Mesenchymal stem cell (in vitro differentiated cells and primary cell): ENCODE results near the gene CDH18.

Experiments
- DNase-seq: peaks from one replicate; pipeline ENCODE4 v3.0.0-alpha.2; 2013
- H2AFZ ChIP-seq: one replicate; pipeline ENCODE4 v1.6.1; 2013; ENCODE audit warnings: low read depth, mild to moderate bottlenecking, control low read depth, inconsistent platforms, low read length, moderate library complexity
- H2AK5ac ChIP-seq: 2 replicates; pipeline ENCODE4 v1.6.1; 2013; ENCODE audit warnings: low read length, moderate library complexity, mild to moderate bottlenecking, inconsistent platforms; ENCODE audit not compliant: severe bottlenecking
- H2BK120ac ChIP-seq: one replicate; pipeline ENCODE4 v1.6.1; 2013; ENCODE audit warnings: low read depth, mild to moderate bottlenecking, inconsistent platforms, low read length, moderate library complexity
- H2BK12ac ChIP-seq, 2 experiments: one replicate each; pipeline ENCODE4 v1.6.1; 2013; ENCODE audit warnings: inconsistent platforms in 2 of 2, low read length in 2 of 2, mild to moderate bottlenecking in 2 of 2, moderate library complexity in 2 of 2, control low read depth in 1 of 2
- H2BK15ac ChIP-seq: one replicate; pipeline ENCODE4 v1.6.1; 2013; ENCODE audit warnings: mild to moderate bottlenecking, low read depth, inconsistent platforms; ENCODE audit not compliant: poor library complexity, severe bottlenecking
- H2BK5ac ChIP-seq: 2 replicates; pipeline ENCODE4 v1.6.1; 2013; ENCODE audit warnings: low read depth, mild to moderate bottlenecking, low read length, control low read depth, inconsistent platforms; ENCODE audit not compliant: poor library complexity, severe bottlenecking
- H3K14ac ChIP-seq, 2 experiments: one replicate each; pipeline ENCODE4 v1.6.1; 2013; ENCODE audit warnings: inconsistent platforms in 2 of 2, low read length in 2 of 2, control low read depth in 1 of 2, mild to moderate bottlenecking in 1 of 2, moderate library complexity in 1 of 2
- H3K18ac ChIP-seq, 2 experiments: one replicate each; pipeline ENCODE4 v1.6.1; 2013; ENCODE audit warnings: inconsistent platforms in 2 of 2, low read length in 2 of 2, control low read depth in 1 of 2, low read depth in 1 of 2, mild to moderate bottlenecking in 1 of 2
- H3K23ac ChIP-seq, 2 experiments: one replicate each; pipeline ENCODE4 v1.6.1; 2013; ENCODE audit warnings: inconsistent platforms in 2 of 2, low read length in 2 of 2, mild to moderate bottlenecking in 2 of 2, moderate library complexity in 2 of 2, control low read depth in 1 of 2
- H3K27ac ChIP-seq: 2 replicates; pipeline ENCODE4 v1.5.1; 2013; ENCODE audit warnings: mild to moderate bottlenecking, moderate library complexity, low read length, control low read depth, inconsistent platforms; ENCODE audit not compliant: poor library complexity, severe bottlenecking
- H3K27me3 ChIP-seq, 2 experiments: 2 replicates each; pipeline versions ENCODE4 v1.6.1 to v1.7.0; 2013; ENCODE audit warnings: low read length in 2 of 2, mild to moderate bottlenecking in 2 of 2, moderate library complexity in 2 of 2, control low read depth in 1 of 2, inconsistent platforms in 1 of 2; ENCODE audit not compliant: control insufficient read depth in 1 of 2, insufficient read depth in 1 of 2
- H3K36me3 ChIP-seq, 2 experiments: 2 replicates each; pipeline versions ENCODE4 v1.6.1 to v1.7.0; 2013; ENCODE audit warnings: low read length in 2 of 2, control low read depth in 1 of 2, inconsistent platforms in 1 of 2, low read depth in 1 of 2, mild to moderate bottlenecking in 1 of 2; ENCODE audit not compliant: insufficient read depth in 2 of 2, control insufficient read depth in 1 of 2
- H3K4ac ChIP-seq, 2 experiments: one replicate each; pipeline ENCODE4 v1.6.1; 2013; ENCODE audit warnings: inconsistent platforms in 2 of 2, low read length in 2 of 2, mild to moderate bottlenecking in 2 of 2, moderate library complexity in 2 of 2, control low read depth in 1 of 2, low read depth in 1 of 2
- H3K4me1 ChIP-seq: 2 replicates; pipeline ENCODE4 v1.6.1; 2013; ENCODE audit warnings: low read depth, low read length, control low read depth; ENCODE audit not compliant: control insufficient read depth, insufficient read depth
- H3K4me2 ChIP-seq: 2 replicates; pipeline ENCODE4 v1.6.1; 2013; ENCODE audit warnings: low read length, mild to moderate bottlenecking, inconsistent platforms; ENCODE audit not compliant: poor library complexity, severe bottlenecking
- H3K4me3 ChIP-seq, 2 experiments: 2 replicates each; pipeline versions ENCODE4 v1.5.1 to v1.7.0; 2013; ENCODE audit warnings: low read length in 2 of 2, mild to moderate bottlenecking in 2 of 2, control low read depth in 1 of 2, low read depth in 1 of 2; ENCODE audit not compliant: insufficient read depth in 1 of 2
- H3K79me1 ChIP-seq: replicated peaks from 2 replicates; pipeline ENCODE4 v1.6.1; 2013; ENCODE audit warnings: mild to moderate bottlenecking, control low read depth, low read length, inconsistent platforms; ENCODE audit not compliant: poor library complexity, severe bottlenecking
- H3K9ac ChIP-seq: 2 replicates; pipeline ENCODE4 v1.7.0; 2013; ENCODE audit warnings: mild to moderate bottlenecking, low read length, moderate library complexity
- H3K9me3 ChIP-seq: 2 replicates; pipeline ENCODE4 v1.7.0; 2013; ENCODE audit warnings: mild to moderate bottlenecking, low read length; ENCODE audit not compliant: control insufficient read depth
- H4K8ac ChIP-seq: one replicate; pipeline ENCODE4 v1.6.1; 2013; ENCODE audit warnings: inconsistent platforms, mild to moderate bottlenecking, low read length, moderate library complexity
- H4K91ac ChIP-seq: one replicate; pipeline ENCODE4 v1.6.1; 2013; ENCODE audit warnings: mild to moderate bottlenecking, low read length, inconsistent platforms
- WGBS: methylation state at CpG from one replicate; pipeline ENCODE4 v1.1.7; 2013; ENCODE audit warnings: mixed read lengths; 5-methylcytosine and 5-hydroxymethylcytosine counted together

Gene CDH18

GRCh38 chr5:19885040-19885824, 102.8 kb downstream of the CDH18 start:
- no peak for DNase-seq
- H4K8ac ChIP-seq, result no peak overlapping the region
- WGBS, result 83% methylated on average over 2 of the region's 5 CpGs

GRCh38 chr5:19880859-19881436, 107.1 kb downstream of the CDH18 start:
- no peaks in the 10 kb centered on the region for H3K9me3 ChIP-seq
- H3K79me1 ChIP-seq, result no peaks in the 10 kb centered on the region
- H4K91ac ChIP-seq, result no peak overlapping the region
- no peak overlapping the region for H3K14ac ChIP-seq
- H2BK5ac ChIP-seq, result no peak overlapping the region
- WGBS, result no CpG with 5 or more reads among the region's 1 CpG
- no peak for DNase-seq
- no peak overlapping the region for H3K27ac ChIP-seq
- H3K23ac ChIP-seq, result no peak overlapping the region
- H2AFZ ChIP-seq, result no peak overlapping the region
- H3K18ac ChIP-seq, result no peak overlapping the region
- H3K27me3 ChIP-seq, result no peaks in the 10 kb centered on the region
- H3K36me3 ChIP-seq, result no peaks in the 10 kb centered on the region
- no peak overlapping the region for H3K4me3 ChIP-seq
- H4K8ac ChIP-seq, result no peak overlapping the region
- H3K4me1 ChIP-seq, result no peaks in the 10 kb centered on the region
- H3K9ac ChIP-seq, result no peak overlapping the region
- no peak overlapping the region for H2AK5ac ChIP-seq
- H2BK12ac ChIP-seq, result no peak overlapping the region
- no peak overlapping the region for H3K4ac ChIP-seq
- H2BK120ac ChIP-seq, result no peak overlapping the region
- H2BK15ac ChIP-seq, result no peak overlapping the region
- H3K4me2 ChIP-seq, result no peak overlapping the region

More at GRCh38 chr5:19885040-19885824, 102.8 kb downstream of the CDH18 start:
- no peak overlapping the region for H2AK5ac ChIP-seq
- H2BK120ac ChIP-seq, result no peak overlapping the region
- H3K23ac ChIP-seq, result no peak overlapping the region
- no peak overlapping the region for H2BK12ac ChIP-seq
- H3K4me3 ChIP-seq, result no peak overlapping the region
- H3K18ac ChIP-seq, result no peak overlapping the region
- H3K36me3 ChIP-seq, result no peaks in the 10 kb centered on the region
- no peak overlapping the region for H2BK15ac ChIP-seq
- H3K79me1 ChIP-seq, result no peaks in the 10 kb centered on the region
- no peak overlapping the region for H3K4ac ChIP-seq
- H2AFZ ChIP-seq, result no peak overlapping the region
- H3K27ac ChIP-seq, result no peak overlapping the region
- H3K27me3 ChIP-seq, result no peaks in the 10 kb centered on the region
- no peak overlapping the region for H4K91ac ChIP-seq
- no peaks in the 10 kb centered on the region for H3K4me1 ChIP-seq
- no peak overlapping the region for H3K14ac ChIP-seq
- H3K9me3 ChIP-seq, result no peaks in the 10 kb centered on the region
- peak overlapping the region; percentile 75 for H3K9ac ChIP-seq
- H3K4me2 ChIP-seq, result no peak overlapping the region
- H2BK5ac ChIP-seq, result no peak overlapping the region

DNA sequence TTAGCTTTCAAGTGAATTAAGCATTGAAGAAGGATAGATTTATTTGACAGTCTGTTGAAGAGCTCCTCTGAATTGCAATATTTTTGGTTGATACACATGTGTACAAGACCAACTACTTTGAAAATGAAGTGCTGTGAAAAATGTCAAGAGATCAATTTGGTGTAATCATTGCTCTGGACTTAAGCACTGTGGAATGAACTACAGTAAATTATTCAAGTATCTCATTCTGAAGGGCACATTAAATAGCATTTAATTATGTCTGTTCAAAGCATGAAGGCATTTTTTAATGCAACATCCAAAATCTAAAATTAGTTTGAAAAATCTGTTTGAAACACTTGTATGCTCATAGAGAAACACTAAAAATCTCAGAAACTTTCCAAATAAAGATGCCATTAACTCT, 107.5 kb downstream of the CDH18 start:
- H2BK120ac ChIP-seq, result no peak overlapping the region
- H3K4me1 ChIP-seq, result no peaks in the 10 kb centered on the region
- H2AK5ac ChIP-seq, result no peak overlapping the region
- no peaks in the 10 kb centered on the region for H3K79me1 ChIP-seq
- H3K27me3 ChIP-seq, result no peaks in the 10 kb centered on the region
- H3K36me3 ChIP-seq, result no peaks in the 10 kb centered on the region
- no peak overlapping the region for H4K8ac ChIP-seq
- no peak overlapping the region for H3K4me2 ChIP-seq
- no peak overlapping the region for H3K18ac ChIP-seq
- no peaks in the 10 kb centered on the region for H3K9me3 ChIP-seq
- DNase-seq, result no peak
- no peak overlapping the region for H2BK12ac ChIP-seq
- no peak overlapping the region for H4K91ac ChIP-seq
- no peak overlapping the region for H2AFZ ChIP-seq
- H3K14ac ChIP-seq, result no peak overlapping the region
- no peak overlapping the region for H3K4me3 ChIP-seq
- H3K9ac ChIP-seq, result no peak overlapping the region
- H2BK5ac ChIP-seq, result no peak overlapping the region
- no peak overlapping the region for H3K23ac ChIP-seq
- H3K27ac ChIP-seq, result no peak overlapping the region
- no peak overlapping the region for H3K4ac ChIP-seq
- H2BK15ac ChIP-seq, result no peak overlapping the region

DNA sequence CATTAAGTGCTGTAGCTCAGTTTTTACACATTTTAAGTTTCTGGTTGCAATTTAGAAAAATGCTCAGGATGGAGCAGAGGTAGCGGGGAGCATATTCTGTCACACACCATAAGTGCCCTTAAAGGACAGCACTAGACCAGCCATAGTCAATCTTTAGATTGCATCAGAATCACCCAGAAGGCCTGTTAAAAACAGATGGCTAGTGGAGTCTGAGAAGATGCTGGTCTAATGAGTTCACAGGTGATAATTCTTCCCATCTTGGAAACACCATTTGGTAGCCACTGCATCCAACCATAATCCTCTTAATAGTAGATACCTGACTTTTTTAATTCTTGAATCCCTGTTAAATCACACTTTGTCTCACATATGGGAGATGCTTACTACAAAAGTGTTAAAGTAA, 113.2 kb downstream of the CDH18 start:
- Histone ChIP-seq H3K79me1 (no peaks in the 10 kb centered on the region), H3K4ac (no peak overlapping the region), H2BK15ac (no peak overlapping the region), H3K23ac (no peak overlapping the region), H3K4me1 (no peaks in the 10 kb centered on the region), H2AFZ (no peak overlapping the region), H4K91ac (no peak overlapping the region), H3K27ac (no peak overlapping the region), H3K27me3 (no peaks in the 10 kb centered on the region), H3K4me2 (no peak overlapping the region), H3K18ac (no peak overlapping the region), H3K14ac (no peak overlapping the region), H3K36me3 (no peaks in the 10 kb centered on the region), H2BK120ac (no peak overlapping the region), H2AK5ac (no peak overlapping the region), H3K9me3 (peaks cover 10% of the 10 kb centered on the region), H3K4me3 (no peak overlapping the region), H3K9ac (no peak overlapping the region), H2BK5ac (no peak overlapping the region), H2BK12ac (no peak overlapping the region), H4K8ac (no peak overlapping the region)
- 100% methylated on average over 1 of the region's 1 CpG for WGBS
- DNase-seq, result no peak
